HG02588 (cell line): ENCODE data around the gene ANKH.

Source experiments
- ATAC-seq: cut with Tn5 transposase; IDR thresholded peaks from one replicate; pipeline ENCODE4 v1.9.1; 2021; ENCODE audit warnings: mild to moderate bottlenecking, moderate library complexity; ENCODE audit not compliant: unreplicated experiment

The ANKH gene

DNA sequence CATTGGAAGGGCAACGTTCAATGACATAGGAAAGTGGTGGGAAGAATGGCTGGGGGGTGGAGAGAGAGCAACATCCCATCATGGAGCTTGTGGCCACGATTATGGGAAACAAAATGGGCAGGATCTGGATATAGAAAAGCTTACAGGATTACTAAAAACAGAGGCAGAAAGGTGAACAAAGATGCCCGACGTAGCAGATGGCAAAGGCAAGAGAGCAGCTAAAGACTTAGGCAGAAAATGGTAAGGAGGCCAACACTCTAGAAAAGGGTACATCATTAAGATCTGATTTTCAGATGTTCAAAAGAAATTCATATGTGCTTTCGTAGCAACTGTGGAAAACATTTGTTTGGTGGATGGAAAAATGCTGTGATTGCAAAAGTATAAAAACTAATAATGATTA lies 104.5 kb downstream of the ANKH start:
- ATAC-seq = no peak

DNA sequence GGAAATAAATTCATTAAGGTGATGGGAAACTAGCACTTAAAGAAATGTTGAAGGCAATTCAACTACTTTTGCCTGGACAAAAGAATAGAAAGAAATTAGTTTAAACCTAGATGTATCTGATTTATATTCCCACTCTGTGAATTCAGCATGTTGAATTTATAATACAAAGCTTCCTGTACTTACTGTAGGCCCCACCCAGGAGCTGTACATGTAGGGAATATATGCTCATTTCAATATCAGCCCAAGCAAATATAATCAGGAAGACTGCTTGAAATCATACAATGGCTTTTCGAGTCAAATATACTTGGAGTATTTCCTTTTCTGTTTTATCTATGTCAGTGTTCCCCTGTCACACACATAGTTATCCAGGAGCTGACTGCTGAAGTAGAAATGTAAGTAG lies 105.0 kb downstream of the ANKH start:
- no peak for ATAC-seq

- ATAC-seq = no peak
Measured at GRCh38 chr5:14765587-14765986, 106.0 kb downstream of the ANKH start.

GRCh38 chr5:14762549-14763216 lies 108.9 kb downstream of the ANKH start:
- no peak for ATAC-seq

DNA sequence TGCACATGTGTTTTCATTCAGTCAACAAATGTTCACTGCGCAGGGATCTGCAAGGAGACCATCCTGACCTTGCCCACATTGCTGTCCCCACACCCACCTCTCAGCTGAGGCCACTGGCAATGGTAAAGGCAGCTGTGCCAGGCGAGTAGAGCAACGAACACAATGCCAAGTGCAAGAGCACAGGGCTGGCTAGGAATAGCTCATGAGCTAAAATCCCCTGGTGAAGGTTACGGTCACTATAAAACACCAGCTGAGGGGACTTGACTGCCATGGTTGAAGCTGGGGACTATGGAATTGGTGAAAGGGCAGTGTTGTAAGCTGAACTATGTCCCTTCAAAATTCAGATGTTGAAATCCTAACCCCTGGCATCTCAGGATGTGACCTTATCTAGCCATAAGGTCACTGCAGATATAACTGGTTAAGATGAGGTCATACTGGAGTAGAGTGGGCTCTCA lies 111.0 kb downstream of the ANKH start:
- ATAC-seq = no peak

DNA sequence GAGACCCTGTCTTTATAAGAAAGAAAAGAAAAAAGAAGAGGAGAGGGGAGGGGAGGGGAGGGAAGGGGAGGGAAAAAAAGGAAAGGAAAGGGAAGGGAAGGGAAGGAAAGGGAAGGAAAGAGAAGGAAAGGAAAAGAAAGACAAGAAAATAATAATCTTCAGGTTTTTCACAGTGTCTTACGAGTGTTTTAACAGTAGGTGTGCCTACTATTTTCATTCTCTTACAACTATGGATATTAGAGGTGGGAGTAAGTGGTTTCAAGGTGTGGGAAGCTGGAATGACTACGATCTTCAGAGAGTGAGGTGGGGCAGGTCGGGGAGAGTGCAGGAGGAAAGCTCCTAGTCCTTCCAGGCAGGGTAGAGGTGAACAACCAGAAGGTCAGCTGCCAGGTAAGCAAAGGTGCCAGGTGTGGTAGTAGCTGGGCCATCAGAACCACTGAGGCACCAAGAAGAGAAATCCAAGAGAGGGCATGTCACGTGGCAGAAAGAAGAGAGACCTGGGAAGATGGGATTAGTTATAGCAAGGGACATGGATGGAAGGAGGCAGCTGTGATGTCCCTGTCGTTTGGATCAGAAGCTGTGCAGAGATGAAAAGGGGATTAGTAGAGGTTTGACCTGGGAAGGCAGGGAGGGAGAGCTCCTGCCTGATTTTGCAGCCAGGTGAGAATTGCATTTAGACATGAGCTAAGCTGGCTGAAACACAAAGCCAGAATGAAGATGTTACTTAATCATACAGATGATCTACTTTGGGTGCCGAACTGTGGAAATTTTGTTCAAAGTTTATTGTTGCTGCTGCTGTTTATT lies 111.6 kb downstream of the ANKH start:
- no peak for ATAC-seq

DNA sequence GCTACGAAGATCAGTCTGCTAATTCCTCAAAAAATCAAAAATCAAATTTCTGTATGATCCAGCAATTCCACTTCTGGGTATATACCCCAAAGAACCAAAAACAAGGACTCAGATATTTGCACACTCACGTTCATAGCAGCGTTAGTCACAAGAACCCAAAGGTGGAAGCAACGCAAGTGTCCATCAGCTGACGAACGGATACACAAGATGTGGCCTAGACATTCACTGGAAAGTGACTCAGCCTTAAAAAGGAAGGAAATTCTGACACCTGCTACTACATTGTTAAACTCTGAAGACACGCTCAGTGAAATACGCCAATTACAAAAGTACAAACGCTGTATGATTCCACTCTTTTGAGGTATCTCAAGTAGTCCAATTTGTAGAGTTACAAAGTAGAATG lies 113.7 kb downstream of the ANKH start:
- no peak for ATAC-seq

- no peak for ATAC-seq
Measured at GRCh38 chr5:14756478-14756877, 115.1 kb downstream of the ANKH start.

GRCh38 chr5:14753947-14754346 lies 117.6 kb downstream of the ANKH start:
- ATAC-seq = no peak

DNA sequence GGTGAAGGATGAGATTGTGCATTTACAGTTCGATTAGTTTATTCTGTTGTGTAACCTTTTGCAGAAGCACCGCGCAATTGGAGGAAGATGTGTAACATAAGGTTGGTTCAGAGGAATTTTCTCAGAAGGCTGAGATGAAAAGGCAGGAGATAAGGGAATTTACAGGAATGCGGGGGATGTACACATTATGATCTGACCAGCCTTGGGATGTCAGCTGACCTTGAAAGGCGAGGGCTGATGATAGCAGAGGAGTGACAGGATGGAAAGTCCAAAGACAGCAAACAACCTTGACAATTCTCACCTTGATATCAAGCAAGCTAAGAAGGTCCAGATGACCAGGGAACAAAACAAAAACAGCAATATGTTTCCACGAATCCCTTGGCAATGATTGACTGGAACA lies 118.3 kb downstream of the ANKH start:
- ATAC-seq = no peak

- ATAC-seq = no peak
Measured at GRCh38 chr5:14752497-14753071, 119.0 kb downstream of the ANKH start.

GRCh38 chr5:14750712-14751111 lies 120.9 kb downstream of the ANKH start:
- ATAC-seq = no peak

DNA sequence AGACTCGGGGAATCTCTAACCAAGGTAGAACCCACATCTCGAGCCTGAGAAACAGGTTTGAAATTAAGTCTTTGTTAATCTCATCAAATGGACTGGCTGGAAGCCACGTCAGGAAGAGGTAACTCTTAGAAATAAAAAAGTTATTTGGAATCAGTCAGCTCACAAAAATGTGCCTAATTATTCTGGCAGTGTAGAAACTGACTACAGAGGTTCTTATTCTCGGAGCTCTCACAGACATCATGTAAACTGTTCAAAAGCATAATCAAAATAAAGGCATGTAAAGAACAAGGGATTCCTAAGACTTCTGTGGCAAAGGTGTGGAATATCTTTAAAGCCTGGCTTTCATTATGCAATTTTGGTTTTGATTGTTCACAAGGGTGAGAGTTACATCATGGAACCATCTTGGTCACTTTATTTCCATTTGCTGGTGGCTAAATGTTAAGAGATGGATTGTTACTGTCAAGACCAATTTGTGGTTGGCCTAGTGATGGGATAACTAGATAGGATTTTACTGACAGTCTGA lies 121.9 kb downstream of the ANKH start:
- no peak for ATAC-seq

GRCh38 chr5:14748180-14748900 lies 123.2 kb downstream of the ANKH start:
- ATAC-seq = no peak

DNA sequence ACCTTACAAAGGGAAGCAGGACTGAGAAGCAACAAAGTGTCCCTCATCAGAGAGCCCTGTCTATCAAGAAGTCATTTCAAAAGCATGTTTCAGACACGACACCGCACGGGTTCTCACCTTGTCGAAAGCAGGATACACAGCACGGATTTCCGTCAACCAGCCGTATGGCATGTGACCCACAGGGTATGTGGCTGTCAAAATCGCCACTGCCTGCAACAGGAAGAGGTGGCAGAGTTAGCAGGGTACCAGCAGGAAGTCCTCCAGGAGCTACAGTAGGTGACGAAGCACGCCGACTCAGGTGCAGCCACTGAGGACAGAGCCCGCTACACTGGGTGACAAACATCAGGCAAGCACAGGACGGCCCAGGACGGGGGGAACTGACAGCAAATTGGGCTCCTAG lies 125.8 kb downstream of the ANKH start:
- ATAC-seq = no peak

DNA sequence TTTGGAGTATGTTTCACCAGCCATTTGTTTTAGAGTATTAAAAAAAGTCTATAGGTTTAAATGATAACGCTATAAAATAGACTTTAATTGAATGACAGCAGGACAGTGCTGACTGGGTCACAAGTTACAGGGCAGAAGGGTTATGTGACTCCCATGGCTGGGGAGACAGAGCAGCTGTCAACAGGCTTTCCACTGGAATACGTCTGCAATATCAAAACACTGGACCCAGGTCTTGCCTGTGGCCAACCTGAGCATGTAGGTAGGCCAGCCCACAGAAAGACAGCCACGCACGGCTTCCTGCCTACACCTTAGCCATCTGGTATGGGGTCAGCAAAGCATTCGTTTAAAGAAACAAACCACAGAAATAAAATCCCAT lies 126.4 kb downstream of the ANKH start:
- ATAC-seq = no peak

- ATAC-seq = no peak
Measured at GRCh38 chr5:14744296-14745187, 127.0 kb downstream of the ANKH start.

DNA sequence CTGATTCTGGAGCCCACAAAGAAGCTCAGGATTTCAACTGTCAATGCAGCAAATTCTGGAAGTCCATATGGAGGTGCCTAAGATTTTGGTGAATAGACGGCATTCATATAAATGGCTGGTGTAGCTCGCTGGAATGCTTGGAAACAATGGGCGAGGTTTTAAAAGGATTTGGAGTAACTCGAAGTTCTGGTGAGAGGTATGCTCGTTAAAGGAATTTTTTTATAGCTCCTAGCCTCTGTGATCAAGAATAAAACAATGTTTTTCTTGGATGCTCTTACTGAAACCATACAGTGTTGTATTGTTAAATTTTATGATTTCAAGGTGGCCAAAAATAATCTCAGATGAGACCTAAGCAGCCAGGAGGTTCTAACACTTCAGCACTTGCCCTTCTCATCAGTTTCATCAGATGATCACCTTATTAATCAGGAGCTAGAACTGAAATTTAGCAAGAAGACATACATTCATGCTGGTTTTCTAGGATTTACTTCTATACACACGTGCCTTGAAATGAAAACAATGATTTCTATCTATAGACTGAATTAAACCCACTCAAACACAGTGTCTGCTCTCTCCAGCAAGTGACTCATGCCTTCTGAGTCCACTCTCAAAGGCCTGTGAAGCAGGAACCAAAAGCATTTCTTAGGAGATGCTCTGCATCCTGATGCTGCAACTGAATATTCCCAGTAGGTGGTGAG lies 127.8 kb downstream of the ANKH start:
- ATAC-seq = no peak

- no peak for ATAC-seq
Measured at GRCh38 chr5:14742498-14742897, 129.1 kb downstream of the ANKH start.
